NCI-H1092 treated with DMSO at 0.1 percent for 48 hours (cell line): ENCODE results near the gene SRP9.
"Not testable (repeated sequence)": the region's sequence is repeated elsewhere in the genome, so short reads cannot be mapped to it uniquely, and the experiment has no call there.

Source experiments
- DNase-seq: peaks from one replicate; lab custom pipeline; 2025; lab: John Stamatoyannopoulos, UW

Gene SRP9

GRCh38 chr1:225776294-225776693 lies 1.3 kb upstream of the SRP9 start:
- no peak for DNase-seq

- no peak for DNase-seq
Measured at GRCh38 chr1:225777058-225777582, 506 bp upstream of the SRP9 start.

- no peak for DNase-seq
Measured at GRCh38 chr1:225778337-225778669, 677 bp downstream of the SRP9 start.

GRCh38 chr1:225779165-225779564 lies 1.5 kb downstream of the SRP9 start:
- not testable (repeated sequence) for DNase-seq

GRCh38 chr1:225780134-225780533 lies 2.5 kb downstream of the SRP9 start:
- DNase-seq, result no peak

- DNase-seq, result no peak
Measured at GRCh38 chr1:225780630-225781029, 3.0 kb downstream of the SRP9 start.

GRCh38 chr1:225789142-225789541 lies 11.5 kb downstream of the SRP9 start:
- not testable (repeated sequence) for DNase-seq

GRCh38 chr1:225794954-225795353 lies 17.3 kb downstream of the SRP9 start:
- DNase-seq, result no peak

GRCh38 chr1:225796097-225796496 lies 18.5 kb downstream of the SRP9 start:
- not testable (repeated sequence) for DNase-seq

GRCh38 chr1:225801146-225801545 lies 23.5 kb downstream of the SRP9 start:
- DNase-seq, result not testable (repeated sequence)

- DNase-seq, result no peak
Measured at GRCh38 chr1:225806249-225806648, 28.6 kb downstream of the SRP9 start.

GRCh38 chr1:225806736-225807135 lies 29.1 kb downstream of the SRP9 start:
- not testable (repeated sequence) for DNase-seq

- no peak for DNase-seq
Measured at GRCh38 chr1:225808136-225808535, 30.5 kb downstream of the SRP9 start.

- peak; percentile 87 for DNase-seq
Measured at GRCh38 chr1:225809842-225810578, 32.4 kb downstream of the SRP9 start, which contains the start of gene EPHX1. Gene EPHX1, plus strand, starts transcription at chr1:225810124. Its CDS starts 18,606 bp downstream, at chr1:225828730.

- DNase-seq, result not testable (repeated sequence)
Measured at GRCh38 chr1:225810579-225811538, 33.2 kb downstream of the SRP9 start.

- DNase-seq, result peak; percentile 36
Measured at GRCh38 chr1:225811622-225812487, 34.2 kb downstream of the SRP9 start.

GRCh38 chr1:225812488-225813213 lies 35.0 kb downstream of the SRP9 start:
- DNase-seq, result peak; percentile 55

- DNase-seq, result no peak
Measured at GRCh38 chr1:225813214-225813964, 35.8 kb downstream of the SRP9 start.

- no peak for DNase-seq
Measured at GRCh38 chr1:225814381-225814780, 36.8 kb downstream of the SRP9 start.

- not testable (repeated sequence) for DNase-seq
Measured at GRCh38 chr1:225815090-225815489, 37.5 kb downstream of the SRP9 start.
